Vagina (tissue), 2 donors: Measurements from ENCODE around the gene P2RY8. TPM values are rescaled to one million over a fixed set of nuclear protein-coding genes. Genes with fewer than 3 reads are reported as not detected.

ENCODE experiments used
- DNase-seq, 2 donors: peaks; one replicate each; pipeline ENCODE4 v3.0.0-alpha.2; 2017; ENCODE audit errors: extremely low spot score in 2 of 2
- H3K27ac ChIP-seq: fragments of 200-600 bp; sonication (generic); one replicate; pipeline ENCODE4 v1.5.1; 2019
- H3K27me3 ChIP-seq: fragments of 200-600 bp; sonication (generic); one replicate; pipeline ENCODE4 v1.5.1; 2019
- H3K36me3 ChIP-seq, 2 donors: fragments of 200-600 bp; sonication (generic); one replicate each; pipeline ENCODE4 v1.5.1; 2017 to 2019
- H3K4me1 ChIP-seq: fragments of 200-600 bp; sonication (generic); one replicate; pipeline ENCODE4 v1.5.1; 2019
- H3K4me3 ChIP-seq, 2 donors: fragments of 200-600 bp; sonication (generic); 1 replicate in 1 of 2; 2 replicates in 1 of 2; pipeline ENCODE4 v1.5.1; 2016 to 2019
- H3K9me3 ChIP-seq: fragments of 200-600 bp; sonication (generic); one replicate; pipeline ENCODE4 v1.5.1; 2019
- POLR2A ChIP-seq, 2 donors: fragments of 450-650 bp; IDR thresholded peaks; one replicate each; pipeline ENCODE4 v1.6.1; 2017; ENCODE audit warnings: antibody characterized with exemption in 2 of 2, mild to moderate bottlenecking in 2 of 2, moderate library complexity in 2 of 2
- POLR2AphosphoS5 ChIP-seq, 2 donors: sonication (generic); formaldehyde crosslinking; IDR thresholded peaks; one replicate each; pipeline ENCODE4 v1.9.0; 2017; ENCODE audit warnings: antibody characterized with exemption in 2 of 2, mild to moderate bottlenecking in 2 of 2, low read depth in 1 of 2; ENCODE audit not compliant: insufficient read depth in 1 of 2
- intact Hi-C: fragments of 100-400 bp; cut with DNase I; formaldehyde crosslinking; loops from one replicate; pipeline ENCODE4 v1.15.1; 2023
- total RNA-seq: library from RNA; depleted of rRNA; stranded (reverse); fragments of >200 nt; gene quantifications from one replicate; pipeline ENCODE4 v1.2.3, GENCODE V29; 2016
- TF ChIP-seq, protein P1 (sequence below), 3 experiments: fragments of 450-650 bp in 2 of 3; fragments of 200-600 bp in 1 of 3; sonication (generic) in 1 of 3; IDR thresholded peaks; one replicate each; pipeline ENCODE4 v1.5.1; 2017 to 2019; ENCODE audit warnings: antibody characterized with exemption in 3 of 3, mild to moderate bottlenecking in 2 of 3, moderate library complexity in 2 of 3

P2RY8 gene
- total RNA-seq, 1 donor from 2014 or later = 0.74 TPM

DNA sequence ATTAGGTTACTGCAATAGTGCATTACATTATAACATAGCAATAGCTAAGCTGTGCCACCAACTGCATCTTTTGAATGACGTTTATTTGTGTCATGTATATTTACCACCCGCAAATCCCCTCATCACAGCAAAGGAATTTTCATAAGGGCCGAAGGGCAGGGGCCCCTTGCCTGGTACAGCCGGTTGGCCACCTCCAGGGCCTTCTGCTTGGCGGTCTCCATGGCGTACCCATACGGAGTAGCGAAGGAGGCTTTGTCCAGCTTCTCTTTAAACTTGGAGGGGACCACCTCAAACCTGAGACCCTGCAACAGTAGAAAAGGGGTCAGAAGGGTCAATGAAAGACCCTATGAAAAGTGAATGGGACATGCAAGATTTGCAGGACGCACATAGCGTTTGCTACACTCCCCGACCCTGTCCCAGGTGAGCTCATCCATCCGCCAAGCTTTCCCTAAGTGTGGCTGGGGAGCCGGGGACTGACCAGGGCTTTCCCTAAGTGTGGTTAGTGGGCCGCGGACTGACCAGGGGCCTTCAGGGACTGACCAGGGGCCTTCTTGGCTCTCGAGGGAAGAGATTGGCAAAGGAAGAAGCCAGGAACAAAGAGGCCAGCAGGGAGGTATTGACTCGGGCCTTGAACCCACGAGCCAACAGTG lies 94.8 kb downstream of the P2RY8 start:
- Histone ChIP-seq H3K4me1 (no peaks in the 10 kb centered on the region), H3K27ac (no peak overlapping the region), H3K27me3 (no peaks in the 10 kb centered on the region), H3K4me3 (no peak overlapping the region), H3K36me3 (peaks cover 0 to 10% of the 10 kb centered on the region in 2 donors), H3K9me3 (no peaks in the 10 kb centered on the region)
- peak; percentile 42 to 55 for DNase-seq
- intact Hi-C loops = no loop called here
- TF ChIP-seq, protein P1, sequence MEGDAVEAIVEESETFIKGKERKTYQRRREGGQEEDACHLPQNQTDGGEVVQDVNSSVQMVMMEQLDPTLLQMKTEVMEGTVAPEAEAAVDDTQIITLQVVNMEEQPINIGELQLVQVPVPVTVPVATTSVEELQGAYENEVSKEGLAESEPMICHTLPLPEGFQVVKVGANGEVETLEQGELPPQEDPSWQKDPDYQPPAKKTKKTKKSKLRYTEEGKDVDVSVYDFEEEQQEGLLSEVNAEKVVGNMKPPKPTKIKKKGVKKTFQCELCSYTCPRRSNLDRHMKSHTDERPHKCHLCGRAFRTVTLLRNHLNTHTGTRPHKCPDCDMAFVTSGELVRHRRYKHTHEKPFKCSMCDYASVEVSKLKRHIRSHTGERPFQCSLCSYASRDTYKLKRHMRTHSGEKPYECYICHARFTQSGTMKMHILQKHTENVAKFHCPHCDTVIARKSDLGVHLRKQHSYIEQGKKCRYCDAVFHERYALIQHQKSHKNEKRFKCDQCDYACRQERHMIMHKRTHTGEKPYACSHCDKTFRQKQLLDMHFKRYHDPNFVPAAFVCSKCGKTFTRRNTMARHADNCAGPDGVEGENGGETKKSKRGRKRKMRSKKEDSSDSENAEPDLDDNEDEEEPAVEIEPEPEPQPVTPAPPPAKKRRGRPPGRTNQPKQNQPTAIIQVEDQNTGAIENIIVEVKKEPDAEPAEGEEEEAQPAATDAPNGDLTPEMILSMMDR (IDR thresholded peaks at IDR 0.05) = no peak
- TF ChIP-seq POLR2AphosphoS5 (IDR thresholded peaks at IDR 0.05; ENCODE audit: insufficient read depth in 1 of 2, low read depth in 1 of 2) (no peak), POLR2A (IDR thresholded peaks at IDR 0.05) (no peak)

DNA sequence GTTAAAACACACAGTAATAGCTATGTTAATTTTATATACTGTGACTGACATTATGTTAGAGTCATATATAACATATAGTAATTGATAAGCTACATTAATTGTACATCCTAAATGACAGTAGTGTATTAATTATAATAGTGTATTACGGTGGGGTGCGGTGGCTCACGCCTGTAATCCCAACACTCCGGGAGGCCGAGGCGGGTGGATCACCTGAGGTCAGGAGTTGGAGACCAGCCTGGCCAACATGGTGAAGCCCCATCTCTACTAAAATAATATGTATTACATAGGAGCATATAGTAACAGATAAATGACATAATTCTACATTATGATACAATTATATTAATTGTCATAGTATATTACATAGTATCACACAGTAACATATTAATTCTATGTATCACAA lies 96.5 kb downstream of the P2RY8 start:
- H3K4me3 ChIP-seq = no peak overlapping the region
- no peak for DNase-seq
- intact Hi-C loops = no loop called here

DNA sequence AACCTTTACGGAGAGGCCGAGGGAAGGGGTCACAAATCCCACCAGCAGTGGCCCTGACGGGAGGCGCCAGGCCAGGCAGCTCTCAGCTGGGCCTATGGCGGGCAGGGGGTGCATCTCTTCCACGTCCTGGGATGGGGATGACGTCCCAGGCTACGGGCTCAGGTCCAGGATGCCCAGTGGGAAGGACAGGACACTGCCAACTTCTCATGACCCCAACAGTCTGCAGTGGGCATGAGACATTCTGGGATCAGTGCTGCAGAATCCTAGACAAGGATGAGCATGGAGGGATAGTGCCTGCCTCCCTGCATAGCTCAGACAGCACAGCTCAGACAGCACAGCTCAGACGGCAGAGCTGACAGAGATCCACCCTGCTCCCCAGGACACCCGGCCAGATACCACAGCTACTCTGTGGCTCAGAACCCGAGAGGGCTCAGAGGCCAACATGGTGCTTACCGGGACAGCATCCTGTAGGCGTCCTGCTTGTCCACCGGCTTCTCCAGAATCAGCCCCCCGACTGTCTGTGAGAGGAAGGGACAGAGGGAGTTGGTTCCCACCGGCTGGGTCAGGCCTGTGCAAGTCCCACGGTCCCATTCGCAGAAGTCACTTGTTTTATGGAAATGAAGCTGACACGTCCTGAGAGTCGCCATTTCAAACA lies 101.6 kb downstream of the P2RY8 start:
- no peak overlapping the region for H3K27ac ChIP-seq
- no peak for TF ChIP-seq POLR2A (IDR thresholded peaks at IDR 0.05)
- TF ChIP-seq, protein P1 (IDR thresholded peaks at IDR 0.05) = no peak
- no peak for TF ChIP-seq POLR2AphosphoS5 (IDR thresholded peaks at IDR 0.05; ENCODE audit: insufficient read depth in 1 of 2, low read depth in 1 of 2)
- H3K9me3 ChIP-seq = no peaks in the 10 kb centered on the region
- H3K36me3 ChIP-seq = peaks cover 0 to 26% of the 10 kb centered on the region in 2 donors
- no peaks in the 10 kb centered on the region for H3K4me1 ChIP-seq
- peak in 1 of 2 donors; percentile 72 for DNase-seq
- no peaks in the 10 kb centered on the region for H3K27me3 ChIP-seq
- H3K4me3 ChIP-seq = no peak overlapping the region
- intact Hi-C loops = no loop called here

More for the DNA sequence above, 96.5 kb downstream of the P2RY8 start:
- Histone ChIP-seq H3K9me3 (no peaks in the 10 kb centered on the region), H3K4me1 (no peaks in the 10 kb centered on the region), H3K27me3 (no peaks in the 10 kb centered on the region), H3K36me3 (peaks cover 0 to 19% of the 10 kb centered on the region in 2 donors), H3K27ac (no peak overlapping the region)
- TF ChIP-seq POLR2A (IDR thresholded peaks at IDR 0.05) = no peak
- TF ChIP-seq, protein P1 (IDR thresholded peaks at IDR 0.05) = no peak
- no peak for TF ChIP-seq POLR2AphosphoS5 (IDR thresholded peaks at IDR 0.05; ENCODE audit: insufficient read depth in 1 of 2, low read depth in 1 of 2)

DNA sequence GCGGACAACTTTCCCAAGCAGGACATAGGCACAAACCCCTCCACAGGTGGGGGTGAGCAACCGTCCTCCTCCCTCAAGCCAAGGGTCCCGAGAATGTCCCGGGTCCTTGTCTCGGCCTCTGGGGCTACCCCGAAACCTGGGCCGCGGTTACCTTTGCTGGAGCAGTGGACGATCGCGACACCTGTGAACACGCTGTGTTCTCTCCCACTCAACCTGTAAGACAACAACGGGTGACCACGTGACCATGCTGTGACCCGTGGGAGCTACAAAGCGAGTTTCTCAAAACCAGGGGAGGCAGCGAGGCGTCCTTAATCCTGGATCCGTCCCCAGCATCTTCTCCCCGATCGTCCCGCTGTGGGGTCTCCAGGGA lies 102.1 kb downstream of the P2RY8 start:
- intact Hi-C loops = no loop called here
- no peaks in the 10 kb centered on the region for H3K27me3 ChIP-seq
- H3K36me3 ChIP-seq = peaks cover 0 to 30% of the 10 kb centered on the region in 2 donors
- no peak for DNase-seq
- H3K27ac ChIP-seq = no peak overlapping the region
- H3K9me3 ChIP-seq = no peaks in the 10 kb centered on the region
- H3K4me1 ChIP-seq = no peaks in the 10 kb centered on the region
- no peak for TF ChIP-seq POLR2A (IDR thresholded peaks at IDR 0.05)
- TF ChIP-seq, protein P1 (IDR thresholded peaks at IDR 0.05) = no peak
- no peak for TF ChIP-seq POLR2AphosphoS5 (IDR thresholded peaks at IDR 0.05; ENCODE audit: insufficient read depth in 1 of 2, low read depth in 1 of 2)
- no peak overlapping the region for H3K4me3 ChIP-seq
